HepG2 (cell line): ENCODE results near the gene ENHO. TPM values are rescaled to one million over a fixed set of nuclear protein-coding genes. Genes with fewer than 3 reads are reported as not detected.

Experiments
- FOXA3 ChIP-seq: IDR thresholded peaks from 2 replicates; pipeline ENCODE4 v1.6.1; 2016; ENCODE audit warnings: missing genetic modification reagents, missing compliant biosample characterization
- GATAD2A ChIP-seq: IDR thresholded peaks from 2 replicates; pipeline ENCODE4 v1.6.1; 2016
- HIVEP1 ChIP-seq: sonication (generic); formaldehyde crosslinking; IDR thresholded peaks from 2 replicates; pipeline ENCODE4 v1.4.0; 2020; ENCODE audit warnings: mild to moderate bottlenecking, missing genetic modification reagents
- JUNB ChIP-seq: sonication (generic); formaldehyde crosslinking; IDR thresholded peaks from 2 replicates; pipeline ENCODE4 v1.8.0; 2022; ENCODE audit warnings: missing genetic modification reagents, mild to moderate bottlenecking, borderline replicate concordance
- JUND ChIP-seq: sonication (generic); formaldehyde crosslinking; IDR thresholded peaks from 2 replicates; pipeline ENCODE4 v1.8.0; 2022; ENCODE audit warnings: mild to moderate bottlenecking, missing genetic modification reagents
- NONO ChIP-seq, 2 experiments: fragments of 450-650 bp in 1 of 2; sonication (generic) in 1 of 2; formaldehyde crosslinking in 1 of 2; IDR thresholded peaks in 1 of 2; conservative IDR thresholded peaks in 1 of 2; 2 replicates each; pipeline versions ENCODE4 v1.6.1 to v1.8.0; 2017 to 2022; ENCODE audit warnings: mild to moderate bottlenecking in 1 of 2, missing genetic modification reagents in 1 of 2, moderate library complexity in 1 of 2
- NR2F1 ChIP-seq, 2 experiments: fragments of 450-650 bp in 1 of 2; formaldehyde crosslinking in 1 of 2; IDR thresholded peaks; 2 replicates each; pipeline versions ENCODE4 v1.5.0 to v1.6.1; 2016 to 2020; ENCODE audit warnings: mild to moderate bottlenecking in 1 of 2, missing compliant biosample characterization in 1 of 2, missing genetic modification reagents in 1 of 2, moderate library complexity in 1 of 2
- RCOR2 ChIP-seq: IDR thresholded peaks from 2 replicates; pipeline ENCODE4 v1.6.1; 2016; ENCODE audit warnings: missing biosample characterization, missing genetic modification reagents
- RFX3 ChIP-seq: IDR thresholded peaks from 2 replicates; pipeline ENCODE4 v1.6.1; 2016; ENCODE audit warnings: missing biosample characterization, missing genetic modification reagents
- SALL1 ChIP-seq: sonication (generic); formaldehyde crosslinking; IDR thresholded peaks from 2 replicates; pipeline ENCODE4 v1.8.0; 2022; ENCODE audit warnings: mild to moderate bottlenecking, missing genetic modification reagents
- SMAD3 ChIP-seq: sonication (generic); formaldehyde crosslinking; IDR thresholded peaks from 2 replicates; pipeline ENCODE4 v1.4.0; 2020; ENCODE audit warnings: missing genetic modification reagents
- SNAPC4 ChIP-seq: sonication (generic); formaldehyde crosslinking; IDR thresholded peaks from 2 replicates; pipeline ENCODE4 v1.4.0; 2020; ENCODE audit warnings: mild to moderate bottlenecking, missing genetic modification reagents
- SOX13 ChIP-seq, 3 experiments: fragments of 450-650 bp in 1 of 3; sonication (generic) in 1 of 3; formaldehyde crosslinking in 1 of 3; IDR thresholded peaks in 2 of 3; conservative IDR thresholded peaks in 1 of 3; 2 replicates each; pipeline versions ENCODE4 v1.5.0 to v1.6.1; 2016 to 2020; ENCODE audit warnings: antibody characterized with exemption in 1 of 3, mild to moderate bottlenecking in 1 of 3, missing compliant biosample characterization in 1 of 3, missing genetic modification reagents in 1 of 3, moderate library complexity in 1 of 3
- TARDBP ChIP-seq: sonication (generic); formaldehyde crosslinking; IDR thresholded peaks from 2 replicates; pipeline ENCODE4 v1.8.0; 2022; ENCODE audit warnings: mild to moderate bottlenecking, missing genetic modification reagents
- THRA ChIP-seq: sonication (generic); formaldehyde crosslinking; IDR thresholded peaks from 2 replicates; pipeline ENCODE4 v1.4.0; 2020; ENCODE audit warnings: missing genetic modification reagents, borderline replicate concordance
- ZNF503 ChIP-seq: sonication (generic); formaldehyde crosslinking; IDR thresholded peaks from 2 replicates; pipeline ENCODE4 v1.4.0; 2020; ENCODE audit warnings: missing genetic modification reagents
- ZNF589 ChIP-seq: sonication (generic); formaldehyde crosslinking; conservative IDR thresholded peaks from 2 replicates; pipeline ENCODE4 v1.8.0; 2022; ENCODE audit warnings: mild to moderate bottlenecking, moderate library complexity, missing genetic modification reagents
- ZNF883 ChIP-seq: sonication (generic); formaldehyde crosslinking; IDR thresholded peaks from 2 replicates; pipeline ENCODE4 v1.5.1; 2020; ENCODE audit warnings: mild to moderate bottlenecking, missing genetic modification reagents; ENCODE audit errors: not compliant biosample characterization
- ZSCAN29 ChIP-seq: sonication (generic); formaldehyde crosslinking; conservative IDR thresholded peaks from 2 replicates; pipeline ENCODE4 v1.4.0; 2020; ENCODE audit warnings: mild to moderate bottlenecking, missing genetic modification reagents
- polyA plus RNA-seq, 8 experiments: library from polyadenylated mRNA; depleted of rRNA in 3 of 8; stranded (reverse) in 7 of 8; unstranded in 1 of 8; fragments of >200 nt; fragmentation: Illumina TruSeq in 4 of 8; extraction: Trizol in 4 of 8; gene quantifications; 2 replicates each; pipeline versions ENCODE4 v1.2.1 to v1.2.3, GENCODE V29; 2011 to 2016; ENCODE audit warnings: low read depth in 4 of 8, missing spikeins in 1 of 8, mixed read lengths in 1 of 8; ENCODE audit not compliant: insufficient read depth in 1 of 8
- total RNA-seq, 5 experiments: library from RNA; depleted of rRNA; stranded (reverse); fragments of >200 nt; fragmentation: Illumina TruSeq; extraction: Trizol; gene quantifications; 2 replicates each; pipeline ENCODE4 v1.2.3, GENCODE V29; 2016; ENCODE audit warnings: low read depth in 1 of 5

Gene ENHO
- total and polyA plus RNA-seq, 2 of the 13 experiments (the other 11 are each of a cell fraction or from before 2014, with no cell fraction given), result 0.08 to 0.60 TPM

GRCh38 chr9:34512131-34513078 is 10.4 kb downstream of the ENHO start (continued):
- TF ChIP-seq SOX13 (IDR thresholded peaks at IDR 0.05) (no peak), SOX13 (CRISPR knock-in tag; conservative IDR thresholded peaks at IDR 0.05 in 1 of 2, IDR thresholded peaks at IDR 0.05 in 1 of 2) (peak in 1 of 2 experiments; percentile 60; a peak in 2 of 4 replicates), RCOR2 (CRISPR knock-in tag) (peak; percentile 63; the same call in 1 of the 2 replicates), NR2F1 (CRISPR knock-in tag; IDR thresholded peaks at IDR 0.05) (peak; percentile 34 to 68; a peak in 2 of 4 replicates), FOXA3 (CRISPR knock-in tag) (peak; percentile 94), HIVEP1 (CRISPR knock-in tag) (no peak), SALL1 (CRISPR knock-in tag) (peak; percentile 70), THRA (CRISPR knock-in tag) (peak; percentile 92; the same call in 1 of the 2 replicates), SNAPC4 (CRISPR knock-in tag) (peak; percentile 83), ZNF883 (CRISPR knock-in tag) (peak; percentile 67), ZSCAN29 (CRISPR knock-in tag) (no peak), TARDBP (peak; percentile 46; the same call in 1 of the 2 replicates), JUND (CRISPR knock-in tag) (0 out of 2 replicates have a peak, but pooled peaks have one; percentile 17), ZNF589 (CRISPR knock-in tag) (no peak), JUNB (CRISPR knock-in tag) (0 out of 2 replicates have a peak, but pooled peaks have one; percentile 24), SMAD3 (0 out of 2 replicates have a peak, but pooled peaks have one; percentile 50), GATAD2A (CRISPR knock-in tag) (peak; percentile 65; the same call in 1 of the 2 replicates), ZNF503 (CRISPR knock-in tag) (peak; percentile 86), RFX3 (CRISPR knock-in tag) (no peak), NONO (IDR thresholded peaks at IDR 0.05) (no peak), NONO (CRISPR knock-in tag; conservative IDR thresholded peaks at IDR 0.05) (peak; percentile 75)
